ENCODE results near the gene SHROOM3. TPM values are rescaled to one million over a fixed set of nuclear protein-coding genes. Genes with fewer than 3 reads are reported as not detected.

SHROOM3 gene
- total RNA-seq, 1 experiment from 2014 or later = 27.6 TPM

DNA sequence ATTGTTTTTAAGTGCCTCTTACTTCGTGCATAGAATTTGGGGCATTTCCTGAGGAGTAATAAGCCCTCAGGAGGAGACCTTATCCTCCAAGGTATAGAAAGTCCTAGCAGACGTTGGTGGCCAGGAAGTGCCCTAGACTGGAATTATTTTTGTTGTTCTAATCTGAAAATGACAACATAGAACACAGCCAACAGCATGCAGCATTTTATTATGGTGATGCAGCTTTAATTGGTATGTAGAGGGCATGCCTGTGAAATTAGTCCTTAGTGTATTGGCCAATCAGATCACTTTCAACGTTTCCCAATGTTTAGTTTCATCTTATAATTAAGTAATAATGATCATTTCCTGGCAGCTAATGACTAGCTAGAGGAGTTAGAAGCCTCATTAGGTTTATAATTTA, 199.2 kb downstream of the SHROOM3 start:
- no peak overlapping the region for H3K56ac ChIP-seq (ENCODE audit: insufficient read length, low read depth, low read length)
- no peak overlapping the region for H4K8ac ChIP-seq (replicated peaks; ENCODE audit: insufficient read length, low read depth, low read length)
- Mint-ChIP-seq H3K27me3 (ENCODE audit: low read depth) (no peaks in the 10 kb centered on the region), H3K4me3 (no peak overlapping the region), H3K9me3 (peaks cover 3 to 5% of the 10 kb centered on the region in 2 experiments; a peak in 3 of 5 replicates), H3K27ac (no peak overlapping the region), H3K4me1 (peaks cover 17 to 19% of the 10 kb centered on the region in 2 experiments), H3K36me3 (ENCODE audit: insufficient read depth in 1 of 3, low read depth in 3 of 3) (peaks cover 2 to 7% (median 2%) of the 10 kb centered on the region in 3 experiments; a peak in 3 of 7 replicates)
- H3K4me2 ChIP-seq (ENCODE audit: insufficient read depth, insufficient read length, low read length) = no peak overlapping the region
- no peaks in the 10 kb centered on the region for H3K23me2 ChIP-seq (ENCODE audit: insufficient read length, low read depth, low read length, poor library complexity, severe bottlenecking)
- H4K5ac ChIP-seq (ENCODE audit: insufficient read length, low read depth, low read length) = no peak overlapping the region
- H4K20me1 ChIP-seq (ENCODE audit: control insufficient read depth, insufficient read depth, insufficient read length) = no peaks in the 10 kb centered on the region
- no peaks in the 10 kb centered on the region for H3K79me1 ChIP-seq (ENCODE audit: insufficient read depth, low read depth, low read length, poor library complexity, severe bottlenecking)
- H3K4ac ChIP-seq (ENCODE audit: low read depth, low read length) = no peak overlapping the region
- no peak overlapping the region for H3K18ac ChIP-seq (ENCODE audit: insufficient read length, low read depth, low read length)
- H3K4me1 ChIP-seq (ENCODE audit: insufficient read depth, low read length) = no peaks in the 10 kb centered on the region; the same call in 1 of the 2 replicates
- H2BK12ac ChIP-seq (ENCODE audit: insufficient read length, low read depth, low read length) = no peak overlapping the region
- H3K27ac ChIP-seq (ENCODE audit: insufficient read length, low read depth, low read length) = no peak overlapping the region
- no peaks in the 10 kb centered on the region for H3K79me2 ChIP-seq (ENCODE audit: insufficient read depth, low read length)
- H3T11ph ChIP-seq (ENCODE audit: low read length) = no peak overlapping the region
- no peak overlapping the region for H2BK5ac ChIP-seq (ENCODE audit: insufficient read length, low read length)
- no peak overlapping the region for H2BK120ac ChIP-seq (ENCODE audit: low read depth, low read length, poor library complexity, severe bottlenecking)
- TF ChIP-seq, protein P1, sequence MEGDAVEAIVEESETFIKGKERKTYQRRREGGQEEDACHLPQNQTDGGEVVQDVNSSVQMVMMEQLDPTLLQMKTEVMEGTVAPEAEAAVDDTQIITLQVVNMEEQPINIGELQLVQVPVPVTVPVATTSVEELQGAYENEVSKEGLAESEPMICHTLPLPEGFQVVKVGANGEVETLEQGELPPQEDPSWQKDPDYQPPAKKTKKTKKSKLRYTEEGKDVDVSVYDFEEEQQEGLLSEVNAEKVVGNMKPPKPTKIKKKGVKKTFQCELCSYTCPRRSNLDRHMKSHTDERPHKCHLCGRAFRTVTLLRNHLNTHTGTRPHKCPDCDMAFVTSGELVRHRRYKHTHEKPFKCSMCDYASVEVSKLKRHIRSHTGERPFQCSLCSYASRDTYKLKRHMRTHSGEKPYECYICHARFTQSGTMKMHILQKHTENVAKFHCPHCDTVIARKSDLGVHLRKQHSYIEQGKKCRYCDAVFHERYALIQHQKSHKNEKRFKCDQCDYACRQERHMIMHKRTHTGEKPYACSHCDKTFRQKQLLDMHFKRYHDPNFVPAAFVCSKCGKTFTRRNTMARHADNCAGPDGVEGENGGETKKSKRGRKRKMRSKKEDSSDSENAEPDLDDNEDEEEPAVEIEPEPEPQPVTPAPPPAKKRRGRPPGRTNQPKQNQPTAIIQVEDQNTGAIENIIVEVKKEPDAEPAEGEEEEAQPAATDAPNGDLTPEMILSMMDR (conservative IDR thresholded peaks at IDR 0.05) = no peak
- H3K14ac ChIP-seq (ENCODE audit: insufficient read depth, low read length) = no peak overlapping the region
- H2BK15ac ChIP-seq (ENCODE audit: low read depth, low read length) = no peak overlapping the region
- H3K23ac ChIP-seq (ENCODE audit: insufficient read length, low read depth, low read length) = no peak overlapping the region
- no peak overlapping the region for H2AK5ac ChIP-seq (ENCODE audit: insufficient read length, low read length)
- no peak for DNase-seq
- H2AFZ ChIP-seq (ENCODE audit: low read length) = no peak overlapping the region
- no CpG with 5 or more reads among the region's 3 CpGs for WGBS (ENCODE audit: extremely low coverage, insufficient read length, low lambda C conversion rate)
- no peaks in the 10 kb centered on the region; the same call in 1 of the 2 replicates for H3K27me3 ChIP-seq (ENCODE audit: insufficient read depth, low read length)
- H3K9me3 ChIP-seq (ENCODE audit: control insufficient read depth, low read depth, low read length) = no peaks in the 10 kb centered on the region
- H2BK20ac ChIP-seq (ENCODE audit: low read depth, low read length, poor library complexity, severe bottlenecking) = no peak overlapping the region
- no peak overlapping the region for H4K91ac ChIP-seq (ENCODE audit: insufficient read length, low read depth, low read length)
- no peak overlapping the region for H3K9ac ChIP-seq (ENCODE audit: extremely low read depth, insufficient read length, low read length)
